Nephron progenitor cell (in vitro differentiated cells): Measurements from ENCODE around the gene SLC16A1.
A peak's percentile ranks its signal among the peaks of the same experiment; 100 is the strongest.

Experiments used
- DNase-seq: peaks from one replicate; pipeline ENCODE4 v3.0.0; 2021
- H3K27ac Mint-ChIP-seq: 2 replicates; pipeline ENCODE4 v1.8.0; 2021; ENCODE audit warnings: mild to moderate bottlenecking, moderate library complexity, mixed read lengths
- H3K27me3 Mint-ChIP-seq: 2 replicates; pipeline ENCODE4 v1.8.0; 2021; ENCODE audit warnings: mild to moderate bottlenecking, low read depth, mixed read lengths; ENCODE audit not compliant: poor library complexity
- H3K36me3 Mint-ChIP-seq: 2 replicates; pipeline ENCODE4 v1.8.0; 2021; ENCODE audit warnings: low read depth, mixed read lengths
- H3K4me1 Mint-ChIP-seq: 2 replicates; pipeline ENCODE4 v1.8.0; 2021; ENCODE audit warnings: mixed read lengths
- H3K4me3 Mint-ChIP-seq: 2 replicates; pipeline ENCODE4 v1.8.0; 2021; ENCODE audit warnings: mild to moderate bottlenecking, moderate library complexity, mixed read lengths
- H3K9me3 Mint-ChIP-seq: 2 replicates; pipeline ENCODE4 v1.8.0; 2021; ENCODE audit warnings: mild to moderate bottlenecking, moderate library complexity, mixed read lengths
- TF ChIP-seq, protein P1 (sequence below): fragments of 200-600 bp; sonication (generic); IDR thresholded peaks from 2 replicates; pipeline ENCODE4 v1.5.0; 2021; ENCODE audit warnings: antibody characterized with exemption

The SLC16A1 gene

GRCh38 chr1:112872551-112872962, 83.4 kb downstream of the SLC16A1 start:
- no peak overlapping the region for H3K4me3 Mint-ChIP-seq
- H3K9me3 Mint-ChIP-seq: no peaks in the 10 kb centered on the region
- TF ChIP-seq, protein P1, sequence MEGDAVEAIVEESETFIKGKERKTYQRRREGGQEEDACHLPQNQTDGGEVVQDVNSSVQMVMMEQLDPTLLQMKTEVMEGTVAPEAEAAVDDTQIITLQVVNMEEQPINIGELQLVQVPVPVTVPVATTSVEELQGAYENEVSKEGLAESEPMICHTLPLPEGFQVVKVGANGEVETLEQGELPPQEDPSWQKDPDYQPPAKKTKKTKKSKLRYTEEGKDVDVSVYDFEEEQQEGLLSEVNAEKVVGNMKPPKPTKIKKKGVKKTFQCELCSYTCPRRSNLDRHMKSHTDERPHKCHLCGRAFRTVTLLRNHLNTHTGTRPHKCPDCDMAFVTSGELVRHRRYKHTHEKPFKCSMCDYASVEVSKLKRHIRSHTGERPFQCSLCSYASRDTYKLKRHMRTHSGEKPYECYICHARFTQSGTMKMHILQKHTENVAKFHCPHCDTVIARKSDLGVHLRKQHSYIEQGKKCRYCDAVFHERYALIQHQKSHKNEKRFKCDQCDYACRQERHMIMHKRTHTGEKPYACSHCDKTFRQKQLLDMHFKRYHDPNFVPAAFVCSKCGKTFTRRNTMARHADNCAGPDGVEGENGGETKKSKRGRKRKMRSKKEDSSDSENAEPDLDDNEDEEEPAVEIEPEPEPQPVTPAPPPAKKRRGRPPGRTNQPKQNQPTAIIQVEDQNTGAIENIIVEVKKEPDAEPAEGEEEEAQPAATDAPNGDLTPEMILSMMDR: no peak
- peaks cover 19% of the 10 kb centered on the region for H3K4me1 Mint-ChIP-seq
- H3K27me3 Mint-ChIP-seq: peaks cover 9% of the 10 kb centered on the region
- no peaks in the 10 kb centered on the region for H3K36me3 Mint-ChIP-seq
- DNase-seq: no peak
- peak overlapping the region; percentile 6 for H3K27ac Mint-ChIP-seq

DNA sequence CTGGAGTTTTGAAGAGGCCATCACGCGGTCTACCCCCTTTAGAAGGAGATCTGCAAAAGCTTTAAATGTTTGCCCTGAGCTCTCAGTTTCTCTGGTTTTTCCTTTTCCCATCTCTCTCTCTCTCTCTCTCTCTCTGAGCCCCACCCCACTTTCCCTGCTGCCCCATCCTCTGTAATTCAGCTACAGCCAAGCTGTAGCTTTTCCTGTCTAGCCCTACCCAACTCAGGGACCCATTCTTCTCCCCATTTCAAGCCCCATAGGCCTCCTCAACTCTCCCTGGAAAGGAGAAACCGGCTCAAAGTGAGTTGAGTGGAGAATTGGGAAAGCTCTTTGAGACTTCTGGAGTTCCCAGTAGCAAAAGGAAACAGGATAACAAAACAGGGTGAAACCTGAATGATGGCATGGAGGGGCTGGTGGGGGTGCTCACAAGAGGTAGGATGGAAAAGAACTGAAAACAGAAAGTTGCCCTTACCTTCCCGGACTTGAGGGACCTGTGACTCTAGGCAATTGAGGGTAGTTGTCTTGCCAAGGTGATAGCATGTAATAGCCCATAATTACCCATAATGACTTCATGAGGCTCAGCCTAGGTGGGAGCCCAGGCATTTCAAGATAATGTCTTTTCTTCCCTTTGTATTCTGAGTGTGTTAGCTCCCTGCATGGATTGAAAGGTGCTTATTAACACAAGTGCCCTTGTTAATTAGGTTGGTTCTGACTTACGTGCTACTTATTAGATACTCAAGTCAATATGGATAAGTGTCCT, 84.9 kb downstream of the SLC16A1 start:
- TF ChIP-seq, protein P1: no peak
- DNase-seq: no peak
- no peaks in the 10 kb centered on the region for H3K9me3 Mint-ChIP-seq
- peaks cover 18% of the 10 kb centered on the region for H3K4me1 Mint-ChIP-seq
- no peaks in the 10 kb centered on the region for H3K36me3 Mint-ChIP-seq
- no peak overlapping the region for H3K4me3 Mint-ChIP-seq
- H3K27ac Mint-ChIP-seq: peak overlapping the region; percentile 16
- H3K27me3 Mint-ChIP-seq: peaks cover 9% of the 10 kb centered on the region

DNA sequence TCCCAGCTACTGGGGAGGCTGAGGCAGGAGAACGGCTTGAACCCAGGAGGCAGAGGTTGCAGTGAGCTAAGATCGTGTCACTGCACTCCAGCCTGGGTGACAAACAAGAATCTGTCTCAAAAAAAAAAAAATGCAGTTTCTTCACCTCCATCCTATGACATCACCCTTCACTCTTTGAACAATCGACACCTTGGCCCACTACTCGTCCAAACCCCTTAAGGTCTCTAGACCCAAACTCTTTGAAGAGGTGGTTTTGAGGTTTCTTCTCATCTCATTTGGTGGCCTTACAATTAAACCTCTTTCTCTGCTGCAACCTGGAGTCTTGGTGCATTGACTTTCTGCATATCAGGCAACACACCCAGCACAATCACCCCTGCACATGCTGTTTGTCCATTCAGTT, 86.1 kb downstream of the SLC16A1 start:
- no peak overlapping the region for H3K4me3 Mint-ChIP-seq
- no peaks in the 10 kb centered on the region for H3K9me3 Mint-ChIP-seq
- no peaks in the 10 kb centered on the region for H3K36me3 Mint-ChIP-seq
- no peak overlapping the region for H3K27ac Mint-ChIP-seq
- H3K27me3 Mint-ChIP-seq: peaks cover 3% of the 10 kb centered on the region
- TF ChIP-seq, protein P1: no peak
- no peak for DNase-seq
- H3K4me1 Mint-ChIP-seq: peaks cover 18% of the 10 kb centered on the region

- peaks cover 10% of the 10 kb centered on the region for H3K4me1 Mint-ChIP-seq
- H3K27me3 Mint-ChIP-seq: peaks cover 3% of the 10 kb centered on the region
- no peaks in the 10 kb centered on the region for H3K9me3 Mint-ChIP-seq
- TF ChIP-seq, protein P1: no peak
- no peak for DNase-seq
- no peaks in the 10 kb centered on the region for H3K36me3 Mint-ChIP-seq
- H3K4me3 Mint-ChIP-seq: no peak overlapping the region
- H3K27ac Mint-ChIP-seq: no peak overlapping the region
Measured at GRCh38 chr1:112868191-112868590, 87.8 kb downstream of the SLC16A1 start.

DNA sequence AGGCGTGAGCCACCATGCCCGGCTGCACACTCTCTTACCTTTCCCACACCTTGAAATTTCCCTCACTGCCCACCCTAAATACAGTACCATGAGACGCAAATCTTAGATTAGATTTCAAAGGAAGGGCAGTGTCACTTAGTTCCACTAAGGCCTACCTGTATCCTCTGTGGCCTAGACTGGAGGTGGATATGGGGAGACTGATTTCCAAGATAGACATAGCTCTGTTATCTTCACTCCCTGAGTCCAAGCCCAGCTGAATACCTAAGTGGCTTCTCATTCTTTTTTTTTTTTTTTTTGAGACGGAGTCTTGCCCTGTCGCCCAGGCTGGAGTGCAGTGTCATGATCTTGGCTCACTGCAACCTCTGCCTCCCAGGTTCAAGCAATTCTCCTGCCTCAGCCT, 89.0 kb downstream of the SLC16A1 start:
- Mint-ChIP-seq H3K4me1 (no peaks in the 10 kb centered on the region), H3K27ac (no peak overlapping the region), H3K4me3 (no peak overlapping the region), H3K27me3 (peaks cover 3% of the 10 kb centered on the region), H3K9me3 (peaks cover 3% of the 10 kb centered on the region), H3K36me3 (no peaks in the 10 kb centered on the region)
- TF ChIP-seq, protein P1: no peak
- DNase-seq: no peak

GRCh38 chr1:112866151-112866550, 89.8 kb downstream of the SLC16A1 start:
- no peak overlapping the region for H3K27ac Mint-ChIP-seq
- TF ChIP-seq, protein P1: no peak

More at GRCh38 chr1:112866151-112866550, 89.8 kb downstream of the SLC16A1 start:
- Mint-ChIP-seq H3K4me3 (no peak overlapping the region), H3K4me1 (no peaks in the 10 kb centered on the region), H3K9me3 (peaks cover 3% of the 10 kb centered on the region), H3K27me3 (peaks cover 3% of the 10 kb centered on the region), H3K36me3 (no peaks in the 10 kb centered on the region)
- DNase-seq: no peak
